Suppressor macrophage treated with lipopolysaccharide for 1 hour (primary cell): Measurements from ENCODE around the gene NFKB1.

Source experiments
- DNase-seq, 3 donors: peaks; one replicate each; pipeline ENCODE4 v3.0.0-alpha.2; 2020 to 2022

Gene NFKB1

GRCh38 chr4:102497986-102498385, 3.2 kb upstream of the NFKB1 start:
- peak in 1 of 3 donors; percentile 20 for DNase-seq

- DNase-seq: peak in 2 of 3 donors; percentile 45 to 53
Measured at GRCh38 chr4:102500352-102500695, 835 bp upstream of the NFKB1 start.

- DNase-seq: no peak
Measured at GRCh38 chr4:102501447-102501696, 213 bp downstream of the NFKB1 start.

DNA sequence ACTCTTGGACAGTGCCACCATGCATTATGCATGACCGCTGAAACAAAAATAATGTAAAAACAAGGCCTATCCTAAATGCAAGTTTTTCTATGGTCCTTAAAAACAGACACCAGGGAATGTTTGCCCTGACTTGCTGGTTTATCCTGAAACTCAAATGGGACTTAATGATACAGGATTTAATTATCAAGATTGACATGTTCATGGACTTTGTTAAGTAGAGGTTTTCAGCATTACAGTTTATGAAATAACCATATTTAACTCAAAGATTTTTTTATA, 1.3 kb downstream of the NFKB1 start:
- no peak for DNase-seq

GRCh38 chr4:102503301-102503746, 2.2 kb downstream of the NFKB1 start:
- DNase-seq: peak in 1 of 3 donors; percentile 36

DNA sequence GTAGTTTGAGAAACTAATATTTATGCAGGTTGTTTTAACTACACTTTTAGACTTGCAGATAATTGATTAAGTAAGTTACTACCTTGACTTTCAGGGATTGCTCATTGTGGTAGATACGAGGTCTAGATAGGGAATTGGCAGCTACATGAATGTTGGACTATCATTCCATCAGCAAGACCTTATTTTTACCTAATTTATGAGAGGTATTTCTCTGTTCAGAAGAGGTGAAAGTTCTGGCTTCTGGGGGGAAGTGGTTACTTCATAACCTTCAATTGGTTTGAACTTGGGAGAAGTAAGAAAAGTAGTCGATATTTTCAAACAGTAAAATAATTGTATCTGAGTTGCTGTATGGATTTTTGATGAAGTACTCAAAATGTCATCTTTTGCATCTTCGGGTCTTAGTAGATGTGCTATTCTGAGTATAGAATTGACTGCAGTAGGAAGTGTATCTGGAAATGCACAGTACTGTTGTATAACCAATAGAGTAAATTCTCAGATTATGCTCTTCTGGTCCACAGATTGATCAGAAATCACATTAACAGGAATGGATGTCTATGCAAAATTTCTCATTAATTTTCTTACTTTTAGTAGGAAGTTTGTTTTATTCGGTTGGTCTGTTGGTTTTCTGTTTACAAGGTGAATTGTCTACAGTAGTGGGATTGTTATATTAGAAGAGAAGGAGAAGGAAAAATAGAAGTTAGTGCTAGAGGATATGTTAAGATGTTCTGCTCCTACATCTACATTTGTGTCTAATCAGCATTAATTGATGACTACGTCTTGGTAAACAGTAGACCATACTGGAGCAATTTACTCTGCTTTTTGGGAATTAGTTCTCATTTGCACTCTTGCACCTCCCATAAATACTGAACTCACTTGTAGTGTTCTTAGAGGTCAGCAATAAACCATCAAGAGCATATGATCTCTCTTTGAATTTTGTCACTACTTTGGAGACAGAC, 3.0 kb downstream of the NFKB1 start:
- peak in 1 of 3 donors; percentile 25 for DNase-seq

DNA sequence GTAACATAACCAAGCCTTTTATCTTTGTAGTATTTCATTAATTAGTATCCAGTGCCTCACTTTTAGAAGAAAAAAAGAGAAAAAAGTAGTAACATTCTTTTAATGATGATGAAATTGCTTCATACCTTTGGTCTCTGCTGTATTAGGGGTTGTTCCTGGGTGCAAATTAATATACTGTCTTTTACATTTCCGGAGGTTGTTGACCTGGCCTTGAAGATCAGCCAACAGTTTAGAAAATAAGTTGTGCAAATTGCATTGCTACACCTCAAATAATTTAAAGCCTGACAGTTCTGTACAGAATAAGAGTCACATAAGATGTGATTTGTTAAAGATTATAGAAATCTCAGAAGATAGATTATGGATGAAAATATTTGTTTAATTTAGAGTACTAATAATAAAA, 3.8 kb downstream of the NFKB1 start:
- peak in 1 of 3 donors; percentile 18 for DNase-seq

DNA sequence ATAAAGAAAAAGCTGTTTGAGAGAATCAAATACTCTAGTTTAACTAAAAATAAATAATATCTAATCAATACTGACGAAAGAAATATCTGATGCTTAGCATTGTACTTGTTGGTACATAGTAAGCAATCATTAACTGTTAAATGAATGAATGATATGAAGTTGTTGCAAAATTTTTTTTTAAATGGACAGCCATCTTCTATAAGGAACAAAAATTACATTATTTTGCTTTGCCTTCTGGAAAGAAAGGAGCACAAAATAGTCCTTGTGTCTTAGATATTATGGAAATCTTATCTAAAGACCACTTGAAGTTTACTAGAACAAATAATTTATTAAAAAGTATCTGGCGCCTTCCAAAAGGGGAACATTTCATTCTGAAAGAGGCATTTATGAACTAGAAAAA, 4.5 kb downstream of the NFKB1 start:
- peak in 1 of 3 donors; percentile 13 for DNase-seq

GRCh38 chr4:102506523-102506922, 5.4 kb downstream of the NFKB1 start:
- no peak for DNase-seq

DNA sequence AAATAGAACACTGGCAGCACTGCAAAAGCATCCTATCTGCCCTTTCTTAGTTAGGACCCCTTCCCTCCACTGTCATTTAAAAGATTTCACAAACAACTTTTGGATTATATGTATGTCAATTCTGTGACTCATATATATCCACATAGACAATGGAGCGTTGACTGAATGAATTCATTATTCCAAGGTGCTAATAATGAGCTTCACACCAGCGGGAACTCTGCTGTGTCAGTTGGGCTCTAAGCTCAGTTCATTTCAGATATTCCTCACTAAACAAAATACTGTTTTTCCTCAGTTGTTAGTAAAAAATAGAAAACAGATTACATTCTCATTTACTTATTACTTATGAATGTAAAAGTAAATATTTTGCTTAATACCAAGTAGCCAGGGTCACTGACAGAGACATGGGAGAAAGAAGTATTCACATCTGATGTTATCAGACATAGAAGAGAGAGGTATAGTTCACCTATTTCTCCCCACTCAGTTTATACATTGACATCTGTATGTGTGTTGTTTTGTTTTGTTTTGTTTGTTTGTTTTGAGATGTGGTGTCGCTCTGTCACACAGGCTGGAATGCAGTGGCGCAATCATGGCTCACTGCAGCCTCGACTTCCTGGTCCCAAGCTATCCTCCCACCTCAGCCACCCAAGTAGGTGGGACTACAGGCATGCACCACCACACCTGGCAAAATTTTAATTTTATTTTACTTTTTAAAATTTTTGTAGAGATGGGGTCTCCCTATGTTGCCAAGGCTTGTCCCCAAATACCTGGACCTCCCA, 10.9 kb downstream of the NFKB1 start:
- DNase-seq: no peak

DNA sequence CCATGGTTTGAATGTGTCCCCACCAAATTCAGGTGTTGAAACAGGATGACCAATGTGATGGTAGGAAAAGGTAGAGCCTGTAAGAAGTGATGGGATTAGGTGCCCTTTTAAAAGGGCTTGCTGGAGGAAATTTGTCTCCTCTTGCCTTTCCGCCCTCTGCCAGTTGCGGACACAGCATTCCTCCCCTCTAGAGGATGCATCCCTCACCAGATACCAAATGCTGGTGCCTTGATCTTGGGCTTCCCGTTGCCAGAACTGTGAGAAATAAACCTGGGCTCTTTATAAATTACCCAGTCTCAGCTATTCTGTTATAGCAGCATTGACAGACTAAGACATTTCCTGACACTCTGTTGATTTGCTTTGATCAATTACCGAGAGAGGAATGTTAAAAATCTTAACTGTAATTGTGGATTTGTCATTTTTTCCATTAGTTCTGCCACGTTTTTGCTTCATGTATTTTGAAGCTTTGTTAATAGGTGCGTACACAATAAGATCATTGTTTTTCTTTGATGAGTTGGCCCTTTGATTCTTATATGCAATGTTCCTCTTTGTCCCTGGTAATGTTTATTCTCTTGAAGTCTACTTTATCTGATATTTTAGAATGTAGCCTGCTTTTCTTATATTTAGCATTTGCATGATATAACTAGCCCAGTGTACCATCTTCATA, 13.3 kb downstream of the NFKB1 start:
- no peak for DNase-seq

- DNase-seq: no peak
Measured at GRCh38 chr4:102517753-102518152, 16.6 kb downstream of the NFKB1 start.

DNA sequence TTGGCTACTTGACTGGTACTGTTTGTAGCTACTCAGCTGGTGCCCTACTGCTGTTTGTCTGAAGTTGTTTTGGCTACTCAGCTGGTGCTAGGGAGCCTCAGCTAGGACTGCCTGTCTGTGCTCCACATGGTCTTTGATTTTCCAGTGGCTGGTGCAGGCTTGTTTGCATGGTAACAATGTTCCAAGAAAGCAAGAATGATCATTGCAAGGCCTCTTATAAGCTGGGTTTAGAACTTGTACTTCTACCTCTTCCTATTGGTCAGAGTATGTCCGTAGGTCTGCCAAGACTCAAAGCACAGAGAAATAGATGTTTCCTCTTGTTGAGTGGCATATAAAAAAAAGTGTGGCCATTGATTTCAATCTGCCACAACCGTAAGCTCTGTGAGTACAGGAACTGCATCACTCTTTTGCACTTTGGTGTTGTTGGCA, 17.6 kb downstream of the NFKB1 start:
- no peak for DNase-seq

GRCh38 chr4:102519925-102520324, 18.8 kb downstream of the NFKB1 start:
- DNase-seq: no peak

DNA sequence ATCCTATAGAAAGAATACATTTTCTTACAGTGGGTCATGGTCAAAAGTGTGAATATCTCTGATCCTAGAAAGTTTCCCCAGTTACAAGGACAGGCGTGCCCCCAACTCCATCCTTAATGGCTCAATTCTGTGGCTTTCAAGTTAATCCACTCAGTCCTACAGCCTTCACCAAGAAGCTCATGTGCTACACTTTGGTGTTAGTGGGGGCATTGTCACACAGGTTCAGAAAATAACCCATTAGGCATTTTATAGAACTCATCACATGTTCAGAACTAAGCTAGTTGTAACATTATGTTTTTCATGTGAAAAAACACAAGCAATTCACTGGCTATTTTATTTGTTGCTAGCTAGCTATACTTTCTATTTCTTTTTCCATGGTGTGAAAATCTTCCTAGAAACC, 20.4 kb downstream of the NFKB1 start:
- DNase-seq: no peak

GRCh38 chr4:102522031-102522440, 20.9 kb downstream of the NFKB1 start:
- peak; percentile 89 to 97 (median 92) for DNase-seq

- no peak for DNase-seq
Measured at GRCh38 chr4:102524691-102525090, 23.5 kb downstream of the NFKB1 start.

DNA sequence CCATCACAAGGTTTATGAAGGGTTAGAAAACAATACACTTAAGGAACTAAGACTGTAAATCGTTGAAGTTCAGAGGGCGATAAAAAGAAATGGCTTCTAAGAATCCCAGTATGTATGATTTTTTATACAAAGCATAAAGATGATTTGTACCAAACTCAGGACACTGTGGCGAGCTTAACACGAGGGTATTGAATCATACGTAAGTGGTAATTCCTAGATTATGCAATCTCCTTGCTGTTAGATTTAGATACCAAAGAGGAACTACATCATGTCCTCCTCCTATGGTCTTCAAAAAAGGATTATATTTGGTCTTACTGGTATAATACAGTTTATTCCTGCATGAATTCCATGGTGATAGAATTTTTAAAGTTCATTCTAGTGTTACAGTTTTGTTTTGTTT, 23.9 kb downstream of the NFKB1 start:
- DNase-seq: peak; percentile 81 to 98 (median 97)

DNA sequence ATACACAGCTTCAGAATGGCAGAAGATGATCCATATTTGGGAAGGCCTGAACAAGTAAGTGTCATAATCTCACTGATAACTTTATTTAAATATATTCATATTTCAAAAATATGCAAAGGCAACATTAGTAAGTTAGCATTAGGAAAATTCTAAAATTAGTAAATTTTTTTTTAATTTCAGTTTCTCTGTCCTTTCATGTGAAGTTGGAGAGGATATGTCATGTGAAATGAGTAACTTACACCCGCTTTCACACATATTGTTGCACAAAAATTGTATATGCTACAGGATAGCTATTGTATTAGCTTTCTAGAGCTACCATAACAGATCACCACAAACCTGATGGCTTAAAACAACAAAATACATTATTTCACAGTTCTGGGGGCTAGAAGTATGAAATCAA, 24.3 kb downstream of the NFKB1 start:
- DNase-seq: peak in 2 of 3 donors; percentile 66 to 69

DNA sequence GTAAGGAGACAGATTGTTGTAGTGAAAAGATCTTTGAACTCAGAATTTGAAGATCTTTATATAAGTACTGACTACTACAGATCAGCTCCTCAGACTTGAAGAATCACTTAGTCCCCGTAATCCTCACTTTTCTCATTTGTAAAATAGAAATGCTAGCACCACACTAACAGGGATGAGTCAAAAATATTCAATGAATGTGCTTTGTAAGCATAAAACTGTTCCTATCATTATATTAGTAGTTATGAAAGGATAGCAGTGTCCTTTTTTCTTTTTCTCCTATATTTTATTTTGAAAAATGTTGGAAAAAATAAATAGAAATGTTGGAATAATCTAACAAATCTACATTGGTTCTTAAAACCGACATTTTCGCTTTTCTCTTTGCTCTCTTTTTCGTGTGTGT, 25.4 kb downstream of the NFKB1 start:
- no peak for DNase-seq

DNA sequence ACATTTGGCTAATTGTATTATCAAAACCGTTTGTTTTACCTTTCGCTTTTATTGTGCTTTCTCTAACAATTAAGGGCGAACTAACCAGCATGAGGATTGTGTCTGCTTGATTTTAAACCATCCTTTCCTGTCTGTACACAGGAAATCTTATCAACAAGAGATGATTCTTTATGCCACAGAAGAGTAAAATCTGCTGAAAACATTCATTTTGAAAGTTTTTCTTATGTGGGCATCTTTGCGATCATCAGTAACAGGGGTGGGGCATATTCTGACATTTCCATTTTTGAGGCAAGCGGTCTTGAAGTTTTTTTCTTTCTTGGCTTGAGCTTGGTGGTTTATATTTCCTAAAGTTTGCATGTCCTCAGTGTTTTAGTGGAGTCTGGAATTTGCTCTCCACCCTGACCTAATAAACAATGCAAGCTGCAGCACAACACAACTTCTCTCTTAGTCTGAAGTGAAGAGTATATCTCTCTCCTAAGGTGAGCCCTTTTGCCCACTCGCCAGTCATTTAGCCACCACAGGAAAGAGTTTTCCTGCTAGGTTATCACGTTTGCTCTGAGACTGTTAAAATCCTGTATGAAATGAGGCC, 26.6 kb downstream of the NFKB1 start:
- DNase-seq: no peak

DNA sequence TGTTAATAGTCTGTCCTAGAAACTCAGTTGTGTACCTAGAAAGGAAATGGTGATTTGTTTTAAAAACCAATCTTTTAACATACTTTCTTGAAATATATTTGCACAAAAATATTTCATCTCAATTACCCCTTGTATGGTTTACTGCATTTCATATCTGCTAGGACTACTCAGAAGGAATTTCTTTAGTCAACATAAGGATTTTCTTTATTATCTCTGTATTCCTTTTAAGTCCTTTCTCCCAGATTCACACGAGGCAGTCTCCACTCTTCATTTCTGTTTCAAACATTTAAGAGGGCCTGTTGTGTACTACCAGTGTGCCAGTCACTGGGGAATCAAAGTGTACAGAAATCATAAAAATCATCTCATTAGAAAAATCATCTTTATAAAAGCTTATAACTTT, 28.8 kb downstream of the NFKB1 start:
- no peak for DNase-seq

DNA sequence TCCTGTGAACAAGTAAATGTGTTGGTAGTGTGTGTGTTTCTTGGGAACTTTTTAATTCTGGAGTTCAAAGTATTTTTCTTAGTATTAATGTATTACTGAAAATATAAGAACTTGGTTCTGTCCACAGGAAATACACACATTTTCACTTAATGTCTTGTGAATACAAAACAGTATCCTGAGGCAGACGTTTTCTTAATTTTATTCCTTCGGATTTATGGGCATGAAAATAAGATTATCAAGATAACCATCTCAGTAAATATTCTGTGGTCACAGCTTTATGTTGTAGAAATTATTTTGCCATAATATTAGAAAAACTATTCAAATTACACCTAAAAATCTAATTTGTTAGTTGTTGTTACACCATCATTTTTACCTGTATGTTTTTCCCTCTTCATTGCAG, 29.8 kb downstream of the NFKB1 start:
- no peak for DNase-seq
